PFSK-1 (cell line): ENCODE data around the gene GAB1.

Source experiments
- FOXP2 ChIP-seq: optimal IDR thresholded peaks from 2 replicates; pipeline ENCODE3; 2011; ENCODE audit warnings: borderline replicate concordance, control low read depth, inconsistent platforms; ENCODE audit not compliant: insufficient read depth; ENCODE audit errors: extremely low read length, extremely low read depth
- POLR2AphosphoS5 ChIP-seq: IDR thresholded peaks from 2 replicates; pipeline ENCODE4 v1.6.1; 2012; ENCODE audit warnings: low read depth, mild to moderate bottlenecking, control low read depth, low read length, moderate library complexity
- REST ChIP-seq, 2 experiments: IDR thresholded peaks; 2 replicates each; pipeline versions ENCODE4 v1.6.1 to v1.8.0; 2011 to 2012; ENCODE audit warnings: low read depth in 2 of 2, low read length in 2 of 2, control low read depth in 1 of 2, inconsistent platforms in 1 of 2, mild to moderate bottlenecking in 1 of 2, moderate library complexity in 1 of 2; ENCODE audit not compliant: insufficient read depth in 1 of 2
- SIN3A ChIP-seq: IDR thresholded peaks from 2 replicates; pipeline ENCODE4 v1.6.1; 2012; ENCODE audit warnings: mild to moderate bottlenecking, low read length, moderate library complexity, borderline replicate concordance; ENCODE audit not compliant: insufficient read depth
- TAF1 ChIP-seq: IDR thresholded peaks from 2 replicates; pipeline ENCODE4 v1.6.1; 2012; ENCODE audit warnings: low read length, control low read depth, borderline replicate concordance; ENCODE audit not compliant: insufficient read depth

- no peak for TF ChIP-seq SIN3A
- no peak for TF ChIP-seq POLR2AphosphoS5
- TF ChIP-seq REST (IDR thresholded peaks at IDR 0.05; ENCODE audit: insufficient read depth in 1 of 2, low read depth in 2 of 2, low read length in 2 of 2): no peak
- TF ChIP-seq TAF1: no peak
- no peak for TF ChIP-seq FOXP2
Measured at GRCh38 chr4:143362349-143363046, 25.8 kb downstream of the GAB1 start.
